ENCODE data around the gene ISG20L2.
A peak's percentile ranks its signal among the peaks of the same experiment; 100 is the strongest.

The ISG20L2 gene

DNA sequence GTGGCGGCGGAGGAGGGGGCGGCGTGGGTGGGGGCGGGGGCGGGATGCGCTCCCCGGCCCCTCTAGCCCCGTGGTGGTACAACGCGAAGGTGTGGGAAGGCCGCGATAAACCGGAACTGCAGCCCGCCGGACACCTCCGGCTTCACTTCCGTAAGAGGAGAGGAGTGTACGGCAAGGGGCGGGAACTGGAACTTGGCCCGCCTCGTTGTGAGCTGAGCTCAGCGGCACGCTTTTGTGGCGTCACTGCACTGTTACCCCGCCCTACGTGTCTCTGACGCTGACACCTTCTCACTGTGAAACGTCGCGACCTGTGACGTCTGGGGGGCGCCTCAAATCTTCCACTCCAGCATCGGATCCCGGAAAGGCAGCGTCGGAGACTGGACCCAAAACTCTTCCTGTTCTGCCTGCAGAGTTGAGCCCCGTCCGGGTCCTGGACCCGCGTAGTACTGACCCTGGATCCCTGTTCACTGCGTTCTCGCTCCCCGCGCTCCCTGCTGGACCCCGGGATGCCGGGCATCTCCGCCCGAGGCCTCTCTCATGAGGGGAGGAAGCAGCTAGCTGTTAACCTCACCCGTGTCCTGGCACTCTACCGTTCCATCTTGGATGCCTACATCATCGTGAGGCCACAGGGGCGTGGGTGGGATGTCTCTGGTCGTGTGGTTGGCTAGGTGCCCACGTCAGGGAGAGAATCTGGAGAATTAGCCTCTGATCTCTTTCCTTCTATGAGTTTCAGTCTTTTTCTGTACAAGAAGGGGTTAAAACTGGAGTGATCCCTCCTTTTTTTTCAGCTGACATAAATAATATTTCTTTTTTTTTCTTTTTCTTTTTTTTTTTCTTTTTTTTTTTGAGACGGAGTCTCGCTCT is at the start of gene ISG20L2:
ISG20L2 (minus strand) TSS at position 168 of the 864 bp plus-strand sequence. CDS start 1,114 bp downstream, outside the sequence.
- TF ChIP-seq, protein P1, sequence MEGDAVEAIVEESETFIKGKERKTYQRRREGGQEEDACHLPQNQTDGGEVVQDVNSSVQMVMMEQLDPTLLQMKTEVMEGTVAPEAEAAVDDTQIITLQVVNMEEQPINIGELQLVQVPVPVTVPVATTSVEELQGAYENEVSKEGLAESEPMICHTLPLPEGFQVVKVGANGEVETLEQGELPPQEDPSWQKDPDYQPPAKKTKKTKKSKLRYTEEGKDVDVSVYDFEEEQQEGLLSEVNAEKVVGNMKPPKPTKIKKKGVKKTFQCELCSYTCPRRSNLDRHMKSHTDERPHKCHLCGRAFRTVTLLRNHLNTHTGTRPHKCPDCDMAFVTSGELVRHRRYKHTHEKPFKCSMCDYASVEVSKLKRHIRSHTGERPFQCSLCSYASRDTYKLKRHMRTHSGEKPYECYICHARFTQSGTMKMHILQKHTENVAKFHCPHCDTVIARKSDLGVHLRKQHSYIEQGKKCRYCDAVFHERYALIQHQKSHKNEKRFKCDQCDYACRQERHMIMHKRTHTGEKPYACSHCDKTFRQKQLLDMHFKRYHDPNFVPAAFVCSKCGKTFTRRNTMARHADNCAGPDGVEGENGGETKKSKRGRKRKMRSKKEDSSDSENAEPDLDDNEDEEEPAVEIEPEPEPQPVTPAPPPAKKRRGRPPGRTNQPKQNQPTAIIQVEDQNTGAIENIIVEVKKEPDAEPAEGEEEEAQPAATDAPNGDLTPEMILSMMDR (IDR thresholded peaks at IDR 0.05; ENCODE audit: control insufficient read depth, insufficient read depth, low read depth, low read length, missing control alignments): no peak
- DNase-seq (ENCODE audit: low read depth): peak; percentile 91
- peak within 1 kb of the TSS; percentile 91 for H3K4me3 ChIP-seq (ENCODE audit: control insufficient read depth, low read depth, low read length)

GRCh38 chr1:156777573-156777972 is 49.0 kb upstream of the ISG20L2 start:
- TF ChIP-seq, protein P1 (IDR thresholded peaks at IDR 0.05; ENCODE audit: control insufficient read depth, insufficient read depth, low read depth, low read length, missing control alignments): no peak
- no peak overlapping the region for H3K4me3 ChIP-seq (ENCODE audit: control insufficient read depth, low read depth, low read length)
- no peak for DNase-seq (ENCODE audit: low read depth)

- H3K4me3 ChIP-seq (ENCODE audit: control insufficient read depth, low read depth, low read length): no peak overlapping the region
- TF ChIP-seq, protein P1 (IDR thresholded peaks at IDR 0.05; ENCODE audit: control insufficient read depth, insufficient read depth, low read depth, low read length, missing control alignments): no peak
Observed at GRCh38 chr1:156776942-156777341, 48.4 kb upstream of the ISG20L2 start.

DNA sequence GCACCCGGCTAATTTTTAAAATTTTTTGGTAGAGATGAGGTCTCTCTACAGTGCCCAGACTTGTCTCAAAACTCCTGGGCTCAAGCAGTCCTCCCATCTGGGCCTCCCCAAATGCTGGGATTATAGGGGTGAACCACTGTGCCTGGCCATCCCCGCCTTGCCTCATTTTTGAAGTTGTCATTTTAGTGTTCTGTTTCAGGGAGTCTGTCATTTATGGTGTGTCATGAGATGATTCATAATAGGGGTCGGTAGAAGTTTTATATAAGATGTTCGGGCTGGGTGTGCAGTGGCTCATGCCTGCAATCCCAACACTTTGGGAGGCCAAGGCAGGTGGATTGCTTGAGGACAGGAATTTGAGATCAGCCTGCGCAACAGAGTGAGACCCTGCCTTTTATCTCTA is 47.2 kb upstream of the ISG20L2 start:
- DNase-seq (ENCODE audit: low read depth): no peak
- TF ChIP-seq, protein P1 (IDR thresholded peaks at IDR 0.05; ENCODE audit: control insufficient read depth, insufficient read depth, low read depth, low read length, missing control alignments): no peak
- H3K4me3 ChIP-seq (ENCODE audit: control insufficient read depth, low read depth, low read length): no peak overlapping the region

More at GRCh38 chr1:156776942-156777341, 48.4 kb upstream of the ISG20L2 start:
- DNase-seq (ENCODE audit: low read depth): no peak

DNA sequence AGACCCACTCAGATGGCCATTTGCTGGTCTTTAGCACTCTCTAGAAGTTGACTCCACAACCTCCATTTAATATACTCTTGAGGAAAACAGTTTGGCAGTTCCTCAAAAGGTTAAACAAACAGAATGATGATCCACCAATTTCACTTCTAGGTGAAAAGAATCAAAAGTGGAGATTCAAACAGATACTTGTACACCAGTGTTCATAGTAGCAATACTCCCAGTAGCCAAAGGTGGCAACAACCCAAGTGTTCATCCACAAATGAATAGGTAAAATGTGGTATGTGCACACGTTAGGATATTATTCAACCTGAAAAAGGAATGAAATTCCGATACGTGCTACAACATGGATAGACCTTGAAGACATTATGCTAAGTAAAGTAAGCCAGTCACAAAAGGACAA is 45.0 kb upstream of the ISG20L2 start:
- no peak for DNase-seq (ENCODE audit: low read depth)
- no peak overlapping the region for H3K4me3 ChIP-seq (ENCODE audit: control insufficient read depth, low read depth, low read length)
- TF ChIP-seq, protein P1 (IDR thresholded peaks at IDR 0.05; ENCODE audit: control insufficient read depth, insufficient read depth, low read depth, low read length, missing control alignments): no peak

DNA sequence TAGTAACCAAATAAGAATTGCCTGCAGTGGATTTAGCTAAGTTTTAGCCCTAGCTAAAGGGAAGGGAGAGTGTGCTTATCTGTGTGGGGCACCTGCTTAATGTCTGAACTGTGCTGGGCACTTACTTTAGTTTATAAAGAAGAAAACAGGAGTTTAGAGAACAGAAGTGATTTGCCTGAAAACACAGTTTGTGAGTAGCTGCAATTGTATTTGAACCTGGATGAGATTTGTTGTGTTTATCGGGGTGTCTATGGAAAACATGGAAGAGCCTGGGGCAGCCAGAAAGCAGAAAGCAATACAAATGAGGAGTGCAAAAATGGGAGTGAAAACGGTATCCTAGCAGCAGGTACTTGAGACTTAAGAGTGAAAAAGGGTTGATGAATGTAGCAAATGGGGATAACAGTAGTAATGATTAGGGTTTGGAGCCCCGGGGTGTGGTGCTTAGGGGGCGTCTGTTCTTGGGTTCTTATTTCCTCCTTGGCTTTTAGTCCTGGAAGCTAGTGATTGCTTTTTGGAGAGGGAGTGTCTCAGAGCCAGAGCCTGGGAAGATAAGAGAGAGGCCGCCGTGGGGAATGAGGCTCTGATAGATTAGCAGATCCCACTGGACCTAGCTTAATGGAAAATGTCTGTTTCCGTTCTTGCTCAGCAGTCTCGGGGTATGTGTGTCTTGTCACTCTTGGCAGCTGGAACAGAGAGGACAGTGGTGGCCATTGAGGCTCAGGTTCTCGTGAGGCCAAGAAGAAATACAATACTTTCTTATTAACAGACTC is 44.3 kb upstream of the ISG20L2 start:
- DNase-seq (ENCODE audit: low read depth): no peak
- no peak overlapping the region for H3K4me3 ChIP-seq (ENCODE audit: control insufficient read depth, low read depth, low read length)
- TF ChIP-seq, protein P1 (IDR thresholded peaks at IDR 0.05; ENCODE audit: control insufficient read depth, insufficient read depth, low read depth, low read length, missing control alignments): no peak

Data from AG09309 (cell line).